NCI-H1048 (cell line): ENCODE measurements around the gene FBXL16.
"Not testable (repeated sequence)": the region's sequence is repeated elsewhere in the genome, so short reads cannot be mapped to it uniquely, and the experiment has no call there.

Experiments
- DNase-seq: peaks from one replicate; lab custom pipeline; 2025; lab: John Stamatoyannopoulos, UW

FBXL16 gene

GRCh38 chr16:709566-710499, 4.2 kb upstream of the FBXL16 start:
- DNase-seq, result no peak

GRCh38 chr16:708959-709358, 3.4 kb upstream of the FBXL16 start:
- DNase-seq, result no peak

- no peak for DNase-seq
Measured at GRCh38 chr16:708019-708418, 2.4 kb upstream of the FBXL16 start.

GRCh38 chr16:707062-707538, 1.5 kb upstream of the FBXL16 start:
- DNase-seq, result no peak

GRCh38 chr16:706189-707061, 824 bp upstream of the FBXL16 start:
- DNase-seq, result no peak

GRCh38 chr16:704552-705380, 835 bp downstream of the FBXL16 start:
- no peak for DNase-seq

- DNase-seq, result no peak
Measured at GRCh38 chr16:704047-704446, 1.6 kb downstream of the FBXL16 start.

- DNase-seq, result no peak
Measured at GRCh38 chr16:703406-703805, 2.2 kb downstream of the FBXL16 start.

- DNase-seq, result no peak
Measured at GRCh38 chr16:702341-702740, 3.3 kb downstream of the FBXL16 start.

GRCh38 chr16:700684-701584, 4.7 kb downstream of the FBXL16 start:
- DNase-seq, result no peak

- no peak for DNase-seq
Measured at GRCh38 chr16:698911-699671, 6.5 kb downstream of the FBXL16 start.

GRCh38 chr16:695355-696089, 10.1 kb downstream of the FBXL16 start:
- no peak for DNase-seq

- no peak for DNase-seq
Measured at GRCh38 chr16:694863-695354, 10.7 kb downstream of the FBXL16 start.

GRCh38 chr16:694187-694862, 11.3 kb downstream of the FBXL16 start:
- no peak for DNase-seq

- DNase-seq, result no peak
Measured at GRCh38 chr16:693766-694165, 11.8 kb downstream of the FBXL16 start.

- DNase-seq, result no peak
Measured at GRCh38 chr16:693364-693763, 12.2 kb downstream of the FBXL16 start.

- no peak for DNase-seq
Measured at GRCh38 chr16:692356-693108, 13.1 kb downstream of the FBXL16 start.

GRCh38 chr16:691242-691641, 14.4 kb downstream of the FBXL16 start:
- DNase-seq, result not testable (repeated sequence)
